HG03520 (cell line): ENCODE measurements around the gene CUX1.
"Not testable (repeated sequence)": the region's sequence is repeated elsewhere in the genome, so short reads cannot be mapped to it uniquely, and the experiment has no call there.

Experiments used
- ATAC-seq: cut with Tn5 transposase; IDR thresholded peaks from one replicate; pipeline ENCODE4 v1.9.1; 2021; ENCODE audit warnings: mild to moderate bottlenecking, moderate library complexity; ENCODE audit not compliant: unreplicated experiment

CUX1 gene

GRCh38 chr7:101817471-101818286 is at the start of gene CUX1:
Gene CUX1, plus strand, starts transcription at chr7:101817626. Its CDS starts 14 bp downstream, at chr7:101817640.
- ATAC-seq = no peak

GRCh38 chr7:101768280-101768679 is 49.1 kb upstream of the CUX1 start:
- ATAC-seq = no peak

GRCh38 chr7:101770466-101770865 is 47.0 kb upstream of the CUX1 start:
- no peak for ATAC-seq

GRCh38 chr7:101772508-101773211 is 44.8 kb upstream of the CUX1 start:
- no peak for ATAC-seq

GRCh38 chr7:101775181-101775580 is 42.2 kb upstream of the CUX1 start:
- no peak for ATAC-seq

GRCh38 chr7:101778026-101778580 is 39.3 kb upstream of the CUX1 start:
- no peak for ATAC-seq

- no peak for ATAC-seq
Measured at GRCh38 chr7:101779267-101779666, 38.2 kb upstream of the CUX1 start.

- no peak for ATAC-seq
Measured at GRCh38 chr7:101780281-101780680, 37.1 kb upstream of the CUX1 start.

GRCh38 chr7:101781439-101781838 is 36.0 kb upstream of the CUX1 start:
- no peak for ATAC-seq

- ATAC-seq = no peak
Measured at GRCh38 chr7:101782476-101782875, 35.0 kb upstream of the CUX1 start.

- no peak for ATAC-seq
Measured at GRCh38 chr7:101782896-101783295, 34.5 kb upstream of the CUX1 start.

- ATAC-seq = no peak
Measured at GRCh38 chr7:101783381-101784181, 33.8 kb upstream of the CUX1 start.

- no peak for ATAC-seq
Measured at GRCh38 chr7:101784292-101785127, 32.9 kb upstream of the CUX1 start.

- ATAC-seq = no peak
Measured at GRCh38 chr7:101787864-101788263, 29.6 kb upstream of the CUX1 start.

- no peak for ATAC-seq
Measured at GRCh38 chr7:101788517-101788916, 28.9 kb upstream of the CUX1 start.

- ATAC-seq = no peak
Measured at GRCh38 chr7:101790566-101791293, 26.7 kb upstream of the CUX1 start.

GRCh38 chr7:101792051-101792681 is 25.3 kb upstream of the CUX1 start:
- no peak for ATAC-seq

GRCh38 chr7:101792682-101793071 is 24.7 kb upstream of the CUX1 start:
- ATAC-seq = not testable (repeated sequence)

GRCh38 chr7:101795461-101795860 is 22.0 kb upstream of the CUX1 start:
- no peak for ATAC-seq
